Left lobe of liver (tissue), 2 donors: ENCODE results near the gene HECTD2. TPM values are rescaled to one million over a fixed set of nuclear protein-coding genes. Genes with fewer than 3 reads are reported as not detected.
"Not testable (repeated sequence)": the region's sequence is repeated elsewhere in the genome, so short reads cannot be mapped to it uniquely, and the experiment has no call there.

Experiments used
- ATAC-seq: fragments of 200-7000 bp; cut with Tn5 transposase; one replicate; pipeline ENCODE4 v1.9.1; 2020; ENCODE audit warnings: mild to moderate bottlenecking, moderate library complexity
- DNase-seq: peaks from one replicate; pipeline ENCODE4 v3.0.0-alpha.2; 2020; ENCODE audit warnings: low spot score
- total RNA-seq: library from RNA; stranded (reverse); gene quantifications from one replicate; pipeline ENCODE4 v1.2.1, GENCODE V29; 2021
- donor health status: DM: no; HTN: no; CAD: no; lungs with moderate emphysema.
- donor health status: DM: no; HTN: yes; CAD: no.

The HECTD2 gene
- 1.7 TPM for total RNA-seq

- ATAC-seq (peak; percentile 88), DNase-seq (peak; percentile 84)
These were observed at the start of gene HECTD2 for GRCh38 chr10:91409869-91410637. Gene HECTD2 (plus strand): TSS chr10:91410344. CDS start chr10:91410439, 95 bp downstream.

GRCh38 chr10:91360461-91360860 is 49.7 kb upstream of the HECTD2 start:
- DNase-seq (no peak), ATAC-seq (no peak)

GRCh38 chr10:91365519-91365918 is 44.6 kb upstream of the HECTD2 start:
- not testable (repeated sequence) for DNase-seq, ATAC-seq

- ATAC-seq (no peak), DNase-seq (no peak)
These were observed 43.4 kb upstream of the HECTD2 start for GRCh38 chr10:91366704-91367103.

- DNase-seq, result no peak
- no peak for ATAC-seq
These were observed 43.0 kb upstream of the HECTD2 start for GRCh38 chr10:91367127-91367531.

GRCh38 chr10:91367558-91367957 is 42.6 kb upstream of the HECTD2 start:
- DNase-seq, result no peak
- no peak for ATAC-seq

GRCh38 chr10:91369978-91370589 is 40.1 kb upstream of the HECTD2 start:
- ATAC-seq, result peak; percentile 90
- DNase-seq, result not testable (repeated sequence)

GRCh38 chr10:91374052-91374451 is 36.1 kb upstream of the HECTD2 start:
- DNase-seq (no peak), ATAC-seq (no peak)

GRCh38 chr10:91378061-91378460 is 32.1 kb upstream of the HECTD2 start:
- no peak for DNase-seq
- no peak for ATAC-seq

GRCh38 chr10:91380873-91381256 is 29.3 kb upstream of the HECTD2 start:
- no peak for DNase-seq
- no peak for ATAC-seq

- no peak for DNase-seq
- no peak for ATAC-seq
These were observed 28.8 kb upstream of the HECTD2 start for GRCh38 chr10:91381257-91381891.

GRCh38 chr10:91385306-91386085 is 24.6 kb upstream of the HECTD2 start:
- no peak for DNase-seq
- ATAC-seq, result no peak

GRCh38 chr10:91389636-91390512 is 20.3 kb upstream of the HECTD2 start:
- peak; percentile 99 for ATAC-seq
- no peak for DNase-seq

GRCh38 chr10:91390513-91390825 is 19.7 kb upstream of the HECTD2 start:
- not testable (repeated sequence) for DNase-seq, ATAC-seq

GRCh38 chr10:91391920-91392319 is 18.2 kb upstream of the HECTD2 start:
- ATAC-seq, result no peak
- no peak for DNase-seq

GRCh38 chr10:91406322-91406721 is 3.8 kb upstream of the HECTD2 start:
- DNase-seq (no peak), ATAC-seq (no peak)

GRCh38 chr10:91409069-91409868 is 875 bp upstream of the HECTD2 start:
- ATAC-seq (peak; percentile 81), DNase-seq (peak; percentile 80)

- ATAC-seq, result peak; percentile 1
- no peak for DNase-seq
These were observed 661 bp downstream of the HECTD2 start for GRCh38 chr10:91410638-91411371.

- ATAC-seq, result no peak
These were observed 1.5 kb downstream of the HECTD2 start for GRCh38 chr10:91411621-91412020.

More at GRCh38 chr10:91411621-91412020, 1.5 kb downstream of the HECTD2 start:
- DNase-seq, result no peak
